ENCODE measurements around the gene PILRA. TPM values are rescaled to one million over a fixed set of nuclear protein-coding genes. Genes with fewer than 3 reads are reported as not detected.

The PILRA gene
- total and polyA plus RNA-seq, 2 experiments from 2014 or later = 1.7 TPM; not detected in 1

DNA sequence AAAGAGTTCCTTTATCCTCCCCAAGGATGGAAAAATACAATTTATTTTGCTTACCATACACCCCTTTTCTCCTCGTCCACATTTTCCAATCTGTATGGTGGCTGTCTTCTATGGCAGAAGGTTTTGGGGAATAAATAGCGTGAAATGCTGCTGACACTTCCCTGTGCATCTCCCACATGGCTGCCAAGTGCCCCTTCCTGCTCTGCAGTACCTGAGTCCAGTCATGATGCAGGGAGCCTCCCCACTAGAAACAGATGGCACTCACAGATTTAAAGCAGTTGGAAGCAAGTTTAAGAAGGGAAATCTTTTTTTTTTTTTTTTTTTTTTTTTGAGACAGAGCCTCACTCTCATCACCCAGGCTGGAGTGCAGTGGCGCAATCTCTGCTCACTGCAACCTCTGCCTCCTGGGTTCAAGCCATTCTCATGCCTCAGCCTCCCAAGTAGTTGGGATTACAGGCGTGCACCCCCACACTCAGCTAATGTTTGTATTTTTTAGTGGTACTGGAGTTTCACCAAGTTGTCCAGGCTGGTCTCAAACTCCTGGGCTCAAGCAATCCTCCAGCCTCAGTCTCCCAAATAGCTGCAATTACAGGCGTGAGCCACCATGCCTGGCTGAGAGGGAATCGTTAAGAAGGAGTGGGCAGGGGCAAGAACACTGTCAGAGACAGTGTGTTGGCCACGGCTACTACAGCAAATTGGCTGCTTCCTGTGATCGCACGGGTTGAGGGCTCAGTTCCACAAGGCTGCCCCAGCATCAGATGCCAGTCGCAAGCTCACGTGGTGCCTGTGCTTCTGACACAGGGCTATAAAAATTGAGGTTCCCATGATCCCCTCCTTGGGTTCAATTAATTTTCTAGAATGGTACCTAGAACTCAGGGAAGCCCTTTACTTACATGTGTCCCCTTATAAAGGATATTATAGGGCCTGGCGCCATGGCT lies 5.3 kb upstream of the PILRA start:
- Histone ChIP-seq H3K9me2 (ENCODE audit: insufficient read depth) (no peaks in the 10 kb centered on the region), H3K4me2 (ENCODE audit: unreplicated experiment) (no peak overlapping the region), H3K27ac (no peak overlapping the region), H3F3A (ENCODE audit: insufficient read depth) (0 out of 2 replicates have a peak, but pooled peaks cover 9% of the 10 kb centered on the region), H2AFZ (no peak overlapping the region), H3K36me3 (ENCODE audit: low read depth) (peaks cover 8% of the 10 kb centered on the region; the same call in 1 of the 2 replicates), H3K79me2 (ENCODE audit: insufficient read depth) (no peaks in the 10 kb centered on the region), H4K20me1 (ENCODE audit: insufficient read depth) (no peaks in the 10 kb centered on the region), H3K4me1 (ENCODE audit: insufficient read depth) (peaks cover 3% of the 10 kb centered on the region), H3K4me3 (no peak overlapping the region), H3K27me3 (replicated peaks; ENCODE audit: insufficient read depth) (no peaks in the 10 kb centered on the region), H3K9me3 (ENCODE audit: low read depth) (no peaks in the 10 kb centered on the region), H3K9ac (no peak overlapping the region)
- 76 to 86% methylated on average over 12 of the region's 12 CpGs for WGBS, 2 experiments (ENCODE audit: low coverage in 1 of 2, low lambda C conversion rate in 2 of 2, missing lambda C conversion rate in 2 of 2)
- in situ Hi-C loops (cut with MboI) = no loop called here
- DNase-seq = no peak
- TF ChIP-seq EZH2phosphoT487 (IDR thresholded peaks at IDR 0.05; ENCODE audit: insufficient read depth, low read depth) (no peak), EZH2 (IDR thresholded peaks at IDR 0.05; ENCODE audit: insufficient read depth, poor library complexity, severe bottlenecking) (no peak)

DNA sequence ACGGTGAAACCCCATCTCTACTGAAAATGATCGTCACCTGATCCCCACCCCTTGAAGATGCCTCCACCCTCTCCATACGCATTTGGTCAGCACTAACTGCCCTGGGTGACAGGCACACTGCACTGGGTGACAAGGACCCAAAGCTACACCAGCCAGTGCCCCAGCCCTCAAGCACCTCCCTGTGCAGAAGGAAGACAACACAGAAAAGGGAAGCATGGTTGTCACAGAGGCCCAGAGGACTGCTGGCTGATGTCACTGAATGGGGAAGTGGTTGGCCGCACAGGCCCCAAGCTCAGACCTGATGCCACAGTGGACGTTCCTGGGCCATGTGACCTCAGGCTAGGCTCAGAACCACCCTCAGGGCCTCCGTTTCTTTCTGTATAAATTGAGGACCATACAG lies 4.2 kb upstream of the PILRA start:
- Histone ChIP-seq H3K9ac (no peak overlapping the region), H3K9me2 (ENCODE audit: insufficient read depth) (no peaks in the 10 kb centered on the region), H2AFZ (no peak overlapping the region), H3K4me2 (ENCODE audit: unreplicated experiment) (no peak overlapping the region), H3K4me3 (no peak overlapping the region), H4K20me1 (ENCODE audit: insufficient read depth) (no peaks in the 10 kb centered on the region), H3K36me3 (ENCODE audit: low read depth) (no peaks in the 10 kb centered on the region), H3F3A (ENCODE audit: insufficient read depth) (0 out of 2 replicates have a peak, but pooled peaks cover 4% of the 10 kb centered on the region), H3K27me3 (replicated peaks; ENCODE audit: insufficient read depth) (no peaks in the 10 kb centered on the region), H3K4me1 (ENCODE audit: insufficient read depth) (peaks cover 3% of the 10 kb centered on the region), H3K9me3 (ENCODE audit: low read depth) (no peaks in the 10 kb centered on the region), H3K27ac (no peak overlapping the region), H3K79me2 (ENCODE audit: insufficient read depth) (no peaks in the 10 kb centered on the region)
- DNase-seq = no peak
- 57 to 63% methylated on average over 6 of the region's 6 CpGs for WGBS, 2 experiments (ENCODE audit: low coverage in 1 of 2, low lambda C conversion rate in 2 of 2, missing lambda C conversion rate in 2 of 2)
- in situ Hi-C loops (cut with MboI) = no loop called here
- TF ChIP-seq EZH2phosphoT487 (IDR thresholded peaks at IDR 0.05; ENCODE audit: insufficient read depth, low read depth) (no peak), EZH2 (IDR thresholded peaks at IDR 0.05; ENCODE audit: insufficient read depth, poor library complexity, severe bottlenecking) (no peak)

DNA sequence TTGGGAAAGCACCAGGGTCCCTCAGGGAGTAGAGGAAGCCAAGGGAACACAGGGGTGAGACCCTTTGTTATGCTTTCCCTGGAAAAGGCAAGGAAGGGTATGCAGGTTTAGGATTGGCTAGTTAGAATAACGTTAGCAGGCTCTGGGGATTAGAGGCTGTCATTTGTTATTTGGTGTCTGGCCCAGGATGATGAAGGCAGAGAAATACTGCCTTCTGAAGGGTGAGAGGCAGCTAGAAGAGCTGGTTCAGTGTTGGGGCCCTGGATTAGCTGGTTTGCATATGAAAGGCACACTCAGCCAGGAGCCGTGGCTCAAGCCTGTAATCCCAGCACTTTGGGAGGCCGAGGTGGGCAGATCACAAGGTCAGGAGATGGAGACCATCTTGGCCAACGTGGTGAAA lies 3.0 kb upstream of the PILRA start:
- Histone ChIP-seq H3K27me3 (replicated peaks; ENCODE audit: insufficient read depth) (no peaks in the 10 kb centered on the region), H3K4me2 (ENCODE audit: unreplicated experiment) (no peak overlapping the region), H3K4me3 (no peak overlapping the region), H4K20me1 (ENCODE audit: insufficient read depth) (no peaks in the 10 kb centered on the region), H3K36me3 (ENCODE audit: low read depth) (no peaks in the 10 kb centered on the region), H3K27ac (no peak overlapping the region), H3K79me2 (ENCODE audit: insufficient read depth) (no peaks in the 10 kb centered on the region), H3K9ac (no peak overlapping the region), H3K4me1 (ENCODE audit: insufficient read depth) (peaks cover 3% of the 10 kb centered on the region), H3K9me3 (ENCODE audit: low read depth) (no peaks in the 10 kb centered on the region), H2AFZ (no peak overlapping the region), H3K9me2 (ENCODE audit: insufficient read depth) (no peaks in the 10 kb centered on the region), H3F3A (ENCODE audit: insufficient read depth) (0 out of 2 replicates have a peak, but pooled peaks cover 1% of the 10 kb centered on the region)
- in situ Hi-C loops (cut with MboI) = no loop called here
- DNase-seq = no peak
- 12 to 15% methylated on average over 4 of the region's 4 CpGs for WGBS, 2 experiments (ENCODE audit: low coverage in 1 of 2, low lambda C conversion rate in 2 of 2, missing lambda C conversion rate in 2 of 2)
- TF ChIP-seq EZH2phosphoT487 (IDR thresholded peaks at IDR 0.05; ENCODE audit: insufficient read depth, low read depth) (no peak), EZH2 (IDR thresholded peaks at IDR 0.05; ENCODE audit: insufficient read depth, poor library complexity, severe bottlenecking) (no peak)

DNA sequence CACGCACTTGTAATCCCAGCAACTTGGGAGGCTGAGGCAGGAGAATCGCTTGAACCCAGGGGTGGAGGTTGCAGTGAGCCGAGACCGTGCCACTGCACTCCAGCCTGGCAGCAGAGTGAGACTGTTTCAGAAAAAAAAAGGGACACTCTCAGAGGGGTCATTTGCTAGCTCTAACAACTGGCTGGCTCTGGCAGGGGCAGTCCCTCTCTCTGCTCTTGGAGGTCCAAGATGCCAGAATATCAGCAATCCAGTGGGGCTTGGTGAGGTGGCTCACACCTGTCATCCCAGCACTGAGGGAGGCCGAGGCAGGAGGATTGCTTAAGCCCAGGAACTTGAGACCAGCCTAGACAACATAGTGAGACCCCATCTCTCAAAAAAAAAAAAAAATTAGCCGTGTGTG lies 2.5 kb upstream of the PILRA start:
- Histone ChIP-seq H3K4me3 (no peak overlapping the region), H3K27ac (no peak overlapping the region), H2AFZ (no peak overlapping the region), H3K9ac (no peak overlapping the region), H3K36me3 (ENCODE audit: low read depth) (no peaks in the 10 kb centered on the region), H3K4me2 (ENCODE audit: unreplicated experiment) (no peak overlapping the region), H3K79me2 (ENCODE audit: insufficient read depth) (no peaks in the 10 kb centered on the region), H3K4me1 (ENCODE audit: insufficient read depth) (peaks cover 3% of the 10 kb centered on the region), H3F3A (ENCODE audit: insufficient read depth) (no peaks in the 10 kb centered on the region), H3K27me3 (replicated peaks; ENCODE audit: insufficient read depth) (no peaks in the 10 kb centered on the region), H3K9me2 (ENCODE audit: insufficient read depth) (no peaks in the 10 kb centered on the region), H3K9me3 (ENCODE audit: low read depth) (no peaks in the 10 kb centered on the region), H4K20me1 (ENCODE audit: insufficient read depth) (no peaks in the 10 kb centered on the region)
- WGBS, 2 experiments (ENCODE audit: low coverage in 1 of 2, low lambda C conversion rate in 2 of 2, missing lambda C conversion rate in 2 of 2) = 57 to 62% methylated on average over 4 to 6 of the region's 6 CpGs
- in situ Hi-C loops (cut with MboI) = no loop called here
- DNase-seq = no peak
- TF ChIP-seq EZH2phosphoT487 (IDR thresholded peaks at IDR 0.05; ENCODE audit: insufficient read depth, low read depth) (no peak), EZH2 (IDR thresholded peaks at IDR 0.05; ENCODE audit: insufficient read depth, poor library complexity, severe bottlenecking) (no peak)
